GM12801 (cell line): ENCODE measurements around the gene EEF1A2.

ENCODE experiments used
- CTCF ChIP-seq: IDR thresholded peaks from one replicate; pipeline ENCODE4 v1.5.1; 2011; ENCODE audit warnings: control low read depth; ENCODE audit not compliant: insufficient read length; ENCODE audit errors: extremely low read depth

The EEF1A2 gene

GRCh38 chr20:63438121-63438520 lies 60.8 kb downstream of the EEF1A2 start:
- no peak for TF ChIP-seq CTCF
